Epidermal melanocyte (primary cell): Measurements from ENCODE around the gene CTSH.

Source experiments
- DNase-seq: peaks from one replicate; pipeline ENCODE4 v3.0.0; 2011; ENCODE audit warnings: low spot score; ENCODE audit not compliant: insufficient read length

Gene CTSH

DNA sequence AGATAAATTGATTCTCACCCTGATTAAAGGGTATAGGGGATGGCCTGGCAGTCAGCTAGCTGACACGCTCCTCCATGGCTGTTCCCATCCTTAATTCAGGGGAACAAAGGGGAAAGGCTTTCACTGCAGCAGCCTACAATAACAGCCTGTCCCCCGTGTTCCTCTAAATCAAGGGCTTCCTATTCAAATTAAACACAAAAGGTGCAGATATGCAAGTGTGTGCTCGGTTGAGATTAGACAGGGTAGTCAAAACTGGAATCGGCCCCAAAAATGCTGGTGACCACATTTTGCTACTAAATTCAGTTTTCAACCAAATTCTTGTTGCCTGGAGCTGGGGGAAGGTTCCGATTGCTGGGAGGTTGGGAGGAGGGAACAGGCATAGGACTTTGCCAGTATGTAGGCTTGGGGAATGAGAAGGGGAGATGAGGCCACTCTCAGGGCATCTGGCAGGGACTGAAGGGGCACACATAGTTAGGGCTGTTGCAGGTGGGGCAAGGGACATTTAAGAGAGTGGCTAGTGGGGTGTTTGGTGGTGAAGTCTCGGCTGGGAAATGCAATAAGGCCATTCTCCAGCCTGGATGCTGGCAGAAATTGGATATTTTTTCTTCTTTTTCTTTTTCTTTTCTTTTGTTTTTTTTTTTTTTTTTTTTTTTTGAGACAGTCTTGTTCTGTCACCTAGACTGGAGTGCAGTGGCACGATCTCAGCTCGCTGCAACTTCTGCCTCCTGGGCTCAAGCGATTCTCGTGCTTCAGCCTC, 32.9 kb upstream of the CTSH start:
- DNase-seq: no peak

DNA sequence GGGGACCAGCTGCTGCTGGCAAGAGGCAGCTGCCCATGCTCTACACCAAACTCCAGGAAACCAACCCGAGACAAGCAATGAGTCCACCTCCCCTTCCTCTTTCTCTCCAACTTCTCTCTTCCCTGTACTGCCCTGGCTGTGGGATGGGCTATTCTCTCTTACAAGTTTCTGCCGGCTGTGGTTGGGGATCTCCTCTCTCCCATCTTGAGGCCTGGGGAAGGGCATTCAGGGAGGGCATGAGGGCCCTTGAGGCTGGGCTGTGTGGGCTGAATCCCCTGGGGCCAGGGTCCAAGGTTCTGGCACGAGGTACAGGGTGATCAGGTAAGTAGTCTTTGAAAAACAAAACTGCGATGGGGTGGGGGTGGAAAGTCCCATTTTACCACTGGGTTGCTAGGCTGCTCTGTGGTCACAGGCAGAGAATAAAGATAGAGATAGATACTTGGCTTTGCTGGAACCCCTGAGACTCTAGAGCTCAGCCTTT, 32.3 kb upstream of the CTSH start:
- no peak for DNase-seq

DNA sequence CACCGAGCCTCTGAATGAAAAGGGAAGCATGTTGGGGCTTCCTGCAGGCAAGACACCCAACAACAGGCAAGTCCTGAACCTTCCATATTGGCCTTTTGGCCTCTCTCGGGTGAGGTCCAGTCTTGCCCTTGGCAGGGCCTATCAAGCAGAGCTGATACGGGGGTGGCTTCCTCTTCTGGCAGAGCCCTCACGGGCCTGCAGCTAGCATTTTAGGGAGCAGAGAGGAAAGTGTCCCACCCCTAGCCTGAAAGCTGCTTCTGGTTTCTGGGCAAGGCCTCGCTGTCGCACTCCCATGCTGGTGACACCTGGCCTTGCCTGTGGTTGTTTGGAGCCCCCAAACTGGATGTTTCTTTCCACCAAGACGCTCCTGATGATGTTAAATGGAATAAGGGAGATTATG, 31.8 kb upstream of the CTSH start:
- no peak for DNase-seq

DNA sequence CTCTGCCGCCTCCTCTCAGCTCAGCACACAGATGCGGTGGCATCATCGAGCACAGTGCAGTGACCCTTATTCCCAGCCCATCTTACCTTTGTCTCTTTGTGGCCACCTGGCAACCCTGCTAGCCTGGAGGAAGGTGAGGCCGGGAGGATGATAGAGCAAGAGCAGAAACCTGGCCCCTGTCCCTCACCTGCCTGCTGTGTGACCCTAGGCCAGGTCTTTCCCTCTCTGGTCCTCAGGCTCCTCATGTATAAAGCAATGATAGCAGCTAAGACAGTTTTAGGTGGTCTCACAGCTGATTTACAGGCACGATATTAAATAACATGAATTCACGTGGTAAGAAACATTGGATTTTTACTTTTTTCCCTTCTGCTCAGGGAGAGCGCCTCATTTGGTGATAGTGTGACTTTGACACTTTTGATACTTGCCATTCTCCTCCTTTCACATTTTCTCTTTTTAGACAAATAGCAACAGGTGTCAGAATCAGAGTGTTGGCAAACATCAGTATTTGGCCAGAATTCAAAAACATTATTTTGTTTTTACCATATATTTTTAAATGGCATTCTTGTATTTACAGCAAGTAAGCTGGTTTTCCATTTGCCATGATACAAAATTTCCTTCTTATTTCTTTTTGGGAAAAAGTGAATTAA, 29.5 kb upstream of the CTSH start:
- no peak for DNase-seq

DNA sequence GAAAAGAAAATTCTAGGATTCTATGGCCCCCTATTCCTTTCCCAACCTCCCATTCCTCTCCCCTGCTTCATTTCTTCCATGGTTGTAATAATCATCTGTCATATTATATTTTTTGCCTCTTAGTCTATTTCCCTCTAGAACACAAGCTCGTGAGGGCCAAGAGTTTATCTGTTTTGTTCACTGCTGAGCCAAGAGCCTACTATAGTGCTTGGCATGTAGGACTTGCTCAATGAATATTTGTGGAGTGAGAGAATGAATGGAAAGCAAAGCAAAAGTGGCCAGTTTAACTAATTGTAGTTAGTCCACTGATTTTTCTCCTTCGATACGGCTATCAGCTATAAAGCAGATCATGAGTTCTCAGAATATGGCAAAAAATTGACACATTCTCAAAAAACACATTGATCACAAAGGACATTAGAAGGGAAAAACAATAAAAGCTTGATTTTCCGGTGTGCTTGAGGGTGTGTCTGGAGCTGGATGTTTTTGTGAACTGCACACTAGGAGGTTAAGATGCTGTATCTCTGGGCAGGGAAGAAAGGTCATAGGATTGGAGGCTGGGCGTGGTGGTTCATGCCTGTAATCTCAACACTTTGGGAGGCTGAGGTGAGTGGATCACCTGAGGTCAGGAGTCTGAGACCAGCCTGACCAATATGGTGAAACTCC, 25.0 kb upstream of the CTSH start:
- DNase-seq: no peak

DNA sequence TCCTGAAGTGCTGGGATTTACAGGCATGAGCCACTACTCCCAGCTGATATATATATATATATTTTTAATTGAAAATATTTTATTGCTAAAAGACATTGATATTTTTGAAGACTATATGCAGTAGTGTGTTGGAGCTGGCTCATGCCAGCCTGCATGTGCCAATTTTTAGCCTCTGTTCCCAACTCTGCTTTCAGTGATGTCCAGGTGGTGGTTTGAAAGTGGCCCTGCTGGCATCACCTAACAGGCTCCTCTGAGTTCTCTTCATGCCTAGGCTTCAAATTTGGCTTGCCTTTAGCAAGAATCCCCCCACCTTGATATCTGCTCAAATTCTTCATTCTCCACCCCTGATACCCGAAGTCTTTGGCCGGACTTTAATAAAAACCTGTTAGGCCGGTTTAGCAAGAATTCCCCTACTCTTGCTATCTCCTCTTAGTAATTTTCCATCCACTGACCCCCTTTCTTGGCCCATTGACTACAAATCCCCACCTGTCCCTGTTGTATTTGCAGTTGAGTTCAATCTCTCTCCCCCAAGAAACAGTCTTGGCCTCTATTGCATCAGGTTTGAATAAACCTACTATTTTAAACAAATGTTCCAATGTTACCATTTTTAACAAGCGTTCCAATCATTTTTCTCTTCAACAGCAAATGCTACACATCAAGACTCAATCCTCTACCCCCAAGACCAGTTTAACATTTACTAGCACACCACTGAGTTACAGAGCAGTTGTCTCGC, 23.9 kb upstream of the CTSH start:
- no peak for DNase-seq

DNA sequence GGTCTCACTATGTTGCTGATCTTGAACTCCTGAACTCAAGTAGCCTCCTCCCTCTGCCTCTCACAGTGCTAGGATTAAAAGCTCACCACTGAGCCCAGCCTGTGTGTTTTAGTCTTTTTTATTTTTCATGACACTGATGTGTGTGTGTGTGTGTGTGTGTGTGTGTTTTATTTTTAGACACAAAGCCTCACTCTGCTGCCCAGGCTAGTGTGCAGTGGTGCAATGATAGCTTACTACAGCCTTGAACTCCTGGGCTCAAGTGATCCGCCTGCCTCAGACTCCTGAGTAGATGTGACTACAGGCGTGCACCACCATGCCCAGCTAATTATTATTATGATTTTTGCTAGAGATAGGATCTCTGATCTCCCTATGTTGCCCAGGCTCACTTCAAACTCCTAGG, 23.3 kb upstream of the CTSH start:
- no peak for DNase-seq

DNA sequence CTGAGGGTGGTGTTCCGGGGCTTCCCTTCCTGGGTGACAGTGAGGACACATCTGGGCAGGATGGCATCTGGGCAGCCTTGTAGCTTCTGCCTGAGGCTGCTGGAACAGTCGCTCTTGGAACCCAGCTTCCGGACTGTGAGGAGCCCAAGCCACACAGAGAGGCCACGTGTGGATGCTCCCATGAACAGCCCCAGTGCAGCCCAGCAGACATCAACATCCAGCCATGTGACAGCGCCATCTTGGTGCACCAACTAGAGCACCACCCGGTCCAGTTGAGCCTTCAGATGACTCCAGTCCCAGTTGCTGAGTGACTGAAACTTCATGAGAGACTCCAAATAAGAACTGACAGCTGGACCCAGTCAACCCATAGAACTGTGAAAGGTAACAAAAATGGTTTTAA, 15.5 kb upstream of the CTSH start:
- DNase-seq: no peak

DNA sequence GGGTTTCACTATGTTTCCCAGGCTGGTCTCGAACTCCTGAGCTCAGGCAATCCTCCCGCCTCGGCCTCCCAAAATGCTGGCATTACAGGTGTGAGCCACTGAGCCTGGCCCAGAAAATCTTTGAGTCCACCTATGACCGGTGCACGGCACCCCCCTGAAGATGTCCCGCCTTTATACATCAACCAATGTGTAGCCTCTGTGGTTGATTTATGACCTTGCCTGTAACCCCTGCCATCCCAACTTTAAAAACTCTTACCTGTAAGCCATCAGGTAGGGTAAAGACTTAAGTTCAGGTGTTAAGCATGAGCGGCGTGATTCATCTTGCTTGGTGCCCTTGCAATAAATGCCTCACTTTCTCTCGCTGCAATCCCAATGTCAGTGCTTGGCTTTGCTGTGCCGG, 14.5 kb upstream of the CTSH start:
- no peak for DNase-seq

DNA sequence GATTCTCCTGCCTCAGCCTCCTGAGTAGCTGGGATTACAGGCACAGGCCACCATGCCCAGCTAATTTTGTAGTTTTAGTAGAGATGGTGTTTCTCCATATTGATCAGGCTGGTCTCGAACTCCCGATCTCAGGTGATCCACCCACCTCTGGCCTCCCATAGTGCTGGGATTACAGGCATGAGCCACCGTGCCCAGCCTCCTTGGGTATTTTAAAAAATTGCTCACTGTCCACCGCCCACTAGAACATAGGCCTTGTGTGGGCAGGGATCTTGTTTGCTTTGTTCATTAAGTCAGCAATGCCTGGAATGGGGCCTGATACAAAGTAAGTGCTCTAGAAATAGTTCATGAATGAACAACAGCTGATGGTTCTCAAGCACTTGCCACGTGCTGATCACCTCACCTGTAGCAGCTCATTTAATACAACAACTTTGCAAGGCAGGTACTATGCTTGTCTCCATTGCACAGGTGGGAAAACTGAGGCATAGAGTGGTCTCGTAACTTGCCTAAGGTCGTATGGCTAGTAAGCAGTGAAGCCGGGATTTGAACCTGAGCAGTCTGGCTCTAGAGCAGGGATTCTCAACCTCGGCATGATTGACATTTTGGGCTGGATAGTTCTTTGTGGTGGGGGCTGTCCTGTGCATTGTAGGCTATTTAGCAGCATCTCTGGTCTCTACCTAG, 12.7 kb upstream of the CTSH start:
- no peak for DNase-seq

DNA sequence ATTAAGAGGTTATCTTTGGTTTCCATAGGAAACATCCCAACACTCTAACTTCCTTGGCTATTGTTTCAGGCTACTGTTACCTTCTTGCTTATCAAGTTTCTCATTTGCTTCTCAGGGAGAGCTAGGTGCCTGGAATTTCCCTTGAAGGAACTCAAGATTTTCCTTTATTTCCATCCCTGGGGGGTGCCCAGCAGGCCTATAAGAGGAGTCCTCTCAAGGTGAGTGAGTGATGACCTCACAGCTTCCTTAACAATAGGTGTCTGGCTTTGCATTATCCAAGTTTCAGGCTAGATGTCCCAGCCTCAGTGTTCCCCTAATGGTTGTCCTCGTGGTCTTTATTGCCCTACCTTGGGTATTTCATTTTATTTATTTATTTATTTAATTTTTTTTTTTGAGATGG, 12.1 kb upstream of the CTSH start:
- DNase-seq: no peak

DNA sequence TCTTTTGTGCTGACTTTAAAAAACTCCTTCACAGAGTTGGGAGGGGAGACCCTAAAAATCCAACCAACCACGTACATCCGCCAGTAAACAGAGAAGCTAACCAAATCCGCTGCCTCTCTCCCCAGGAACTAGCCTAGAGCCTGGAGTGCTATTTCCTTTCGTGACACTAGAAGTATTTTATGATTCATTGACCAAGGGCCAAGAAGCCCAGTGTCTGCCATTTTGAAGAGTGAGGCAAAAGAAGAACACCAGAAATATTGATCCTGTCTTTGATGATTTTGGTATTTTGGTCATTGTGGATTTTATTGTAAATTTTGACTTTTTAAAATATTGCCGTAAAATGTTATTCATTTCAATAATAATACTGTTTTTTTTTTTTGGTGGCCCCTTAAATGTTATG, 10.5 kb upstream of the CTSH start:
- no peak for DNase-seq

DNA sequence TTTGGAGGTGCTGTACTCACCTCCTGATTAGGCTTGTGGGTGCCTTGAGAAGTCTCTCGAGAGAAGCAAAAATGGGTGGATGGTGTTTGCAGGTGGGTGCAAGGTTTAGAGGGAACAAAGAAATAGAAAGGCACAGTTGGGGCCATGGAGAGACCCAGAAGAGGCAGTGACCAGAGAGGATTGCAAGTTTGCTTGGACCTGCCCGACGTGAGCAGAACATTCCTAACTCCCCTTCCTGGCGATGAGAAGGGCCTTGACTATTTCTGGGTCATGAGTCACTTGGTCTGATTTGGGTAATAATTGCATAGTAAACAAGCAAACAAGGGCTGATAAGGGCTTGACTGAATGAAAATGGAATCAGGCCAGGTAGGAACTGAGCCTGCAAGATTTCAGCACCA, 7.0 kb upstream of the CTSH start:
- DNase-seq: no peak

DNA sequence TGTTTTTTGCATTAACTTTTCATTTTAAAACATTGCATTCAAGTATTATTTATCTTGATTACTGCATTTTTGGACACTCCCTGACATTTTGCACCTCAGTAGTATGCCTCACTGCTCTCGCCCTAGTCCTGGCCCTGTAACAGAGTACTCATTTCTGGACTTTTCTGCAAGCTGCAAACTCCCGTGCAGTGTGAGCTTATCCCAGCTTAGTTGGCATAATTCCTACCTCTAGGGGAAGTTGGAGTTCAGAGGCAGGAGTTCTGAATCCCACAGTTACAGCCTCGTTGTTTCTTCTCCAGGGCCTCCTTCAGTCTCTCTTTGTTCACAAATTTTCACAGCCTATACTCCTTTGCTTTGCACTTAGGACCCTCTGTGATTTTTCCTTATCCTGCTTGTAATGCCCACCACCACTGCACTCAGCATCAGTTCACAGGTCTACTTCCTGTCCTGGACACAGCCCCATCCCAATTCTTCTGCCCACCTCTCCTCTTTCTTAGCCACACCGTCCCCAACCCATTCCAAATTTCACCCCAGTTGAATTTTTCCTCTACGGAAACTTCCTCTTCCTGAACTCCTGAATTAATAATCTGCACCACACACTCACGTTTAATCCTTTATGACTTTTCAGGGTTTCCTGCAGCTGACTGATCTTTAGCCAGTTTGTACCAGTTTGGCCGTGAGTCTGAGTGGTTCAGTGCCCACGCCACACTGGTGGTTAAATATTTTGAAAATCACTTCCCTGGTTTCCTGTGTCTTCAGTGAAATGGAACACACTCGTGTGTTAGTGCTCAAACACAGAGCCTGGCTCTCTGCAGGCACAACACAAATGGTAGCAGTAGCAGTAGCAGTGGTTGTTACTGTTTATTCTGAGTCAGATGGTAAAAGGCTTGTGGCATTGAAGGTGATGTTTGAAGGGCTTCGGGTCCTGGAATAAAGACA, 6.3 kb upstream of the CTSH start:
- no peak for DNase-seq

DNA sequence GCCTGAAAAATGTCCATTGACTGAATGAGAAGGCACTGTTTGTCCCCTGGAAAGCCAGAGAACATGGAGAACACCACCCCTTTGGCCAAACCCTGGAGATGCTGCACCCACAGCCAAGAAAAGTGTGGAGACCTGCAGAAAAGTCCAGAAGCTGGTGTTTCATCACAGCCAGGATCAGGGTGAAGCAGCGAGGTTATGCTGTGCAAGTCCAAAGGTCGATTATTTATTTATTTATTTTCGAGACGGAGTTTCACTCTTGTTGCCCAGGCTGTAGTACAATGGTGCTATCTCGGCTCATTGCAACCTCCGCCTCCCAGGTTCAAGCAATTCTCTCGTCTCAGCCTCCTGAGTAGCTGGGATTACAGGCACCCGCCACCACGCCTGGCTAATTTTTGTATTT, 5.5 kb upstream of the CTSH start:
- DNase-seq: no peak

DNA sequence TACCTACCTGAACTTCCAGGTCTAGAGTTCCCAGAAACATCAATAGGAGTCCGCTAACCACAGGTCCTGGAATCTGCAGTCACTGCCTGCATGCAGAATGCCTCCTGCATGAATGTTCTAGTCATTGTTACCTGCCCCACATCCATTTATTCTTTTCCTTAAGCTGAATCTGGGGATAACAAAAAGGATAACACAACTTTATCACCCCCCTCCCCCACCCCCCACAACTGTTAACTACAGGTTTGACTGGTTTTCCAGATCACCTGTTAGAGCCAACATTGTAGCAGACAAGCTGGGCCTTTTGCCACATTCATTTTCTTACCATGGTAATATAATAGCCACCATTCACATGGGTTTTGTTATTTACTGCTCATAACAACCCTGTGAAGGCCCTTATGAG, 4.6 kb upstream of the CTSH start:
- DNase-seq: no peak

DNA sequence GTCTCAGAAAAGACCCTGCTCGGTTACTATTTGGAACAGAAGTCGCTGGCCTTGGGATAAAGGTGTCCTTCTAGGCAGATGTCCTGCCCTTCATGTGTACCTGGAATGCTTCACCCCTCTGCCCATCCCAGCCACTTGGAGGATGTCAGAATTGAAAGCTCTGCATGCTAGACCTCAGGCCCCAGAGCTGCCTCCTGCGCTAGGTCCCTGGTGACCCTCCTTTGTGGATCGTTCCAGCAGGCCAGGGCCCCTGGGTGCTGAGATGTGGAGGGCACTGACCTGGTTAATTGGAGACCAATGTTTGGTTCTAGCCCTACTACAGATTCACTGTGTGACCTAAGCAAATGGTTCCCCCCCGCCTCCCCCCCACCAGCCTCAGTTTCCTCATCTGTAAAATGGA, 2.7 kb upstream of the CTSH start:
- DNase-seq: no peak

DNA sequence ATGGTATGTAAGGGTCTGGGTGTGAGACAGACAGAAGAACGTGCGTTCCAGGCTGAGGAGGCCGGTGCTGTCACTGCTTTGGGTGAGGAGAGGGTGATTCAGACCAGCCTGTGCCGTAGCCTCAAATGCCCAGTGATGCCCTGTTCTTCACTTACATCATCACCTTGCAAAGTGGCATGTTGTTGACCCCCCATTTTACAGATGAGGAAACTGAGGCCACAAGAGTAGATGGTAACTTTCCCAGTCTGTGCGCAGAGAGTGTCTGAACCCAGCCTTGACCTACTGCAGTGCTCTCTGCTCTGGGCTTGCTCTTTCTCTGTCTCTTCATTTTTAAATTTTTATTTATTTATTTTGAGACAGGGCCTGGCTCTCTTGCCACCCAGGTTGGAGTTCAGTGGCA, 1.6 kb upstream of the CTSH start:
- no peak for DNase-seq

DNA sequence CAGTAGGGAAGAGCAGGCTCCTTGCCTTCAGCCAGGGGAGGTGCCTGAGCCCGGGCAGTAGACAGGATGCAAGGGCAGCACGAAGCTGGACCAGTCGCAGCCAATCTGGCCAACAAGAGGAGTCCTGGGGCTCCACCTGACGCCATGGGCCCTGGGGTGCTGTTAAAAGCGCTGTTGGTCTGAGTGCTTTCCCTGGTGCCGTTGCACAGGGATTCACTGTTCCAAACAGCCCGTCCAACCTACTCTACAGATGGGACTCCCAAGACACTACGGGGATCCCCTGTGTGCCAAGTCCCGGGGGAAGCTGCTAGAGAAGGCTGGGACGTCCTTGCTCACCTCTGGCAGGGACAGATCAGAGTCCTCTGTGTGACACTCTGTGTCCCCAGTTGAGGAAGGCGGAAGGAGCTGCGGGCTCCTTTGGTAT, 632 bp downstream of the CTSH start:
- no peak for DNase-seq

DNA sequence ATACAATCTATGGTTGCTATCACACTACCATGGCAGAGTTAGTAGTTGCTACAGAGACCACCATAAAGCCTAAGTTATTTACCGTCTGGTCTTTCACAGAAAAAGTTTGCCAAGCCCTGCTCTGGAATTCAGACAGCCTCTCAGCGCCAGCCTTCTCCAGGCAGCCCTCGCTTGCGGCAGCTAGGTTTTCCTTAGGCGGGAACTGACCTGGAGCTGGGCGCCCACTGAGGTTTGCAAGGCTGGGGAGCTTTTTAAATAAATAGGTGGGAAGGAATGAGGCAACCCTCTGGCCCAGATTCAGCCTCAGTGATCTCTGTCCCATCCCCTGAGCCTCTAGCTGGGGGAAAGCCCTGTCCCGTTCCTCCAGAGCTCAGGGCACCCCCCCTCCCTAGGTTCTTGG, 1.2 kb downstream of the CTSH start:
- DNase-seq: no peak
